ENCODE results near the gene UBN1.

UBN1 gene

GRCh38 chr16:4855804-4856203 lies 8.5 kb downstream of the UBN1 start:
- Histone ChIP-seq H3K36me3 (ENCODE audit: control insufficient read depth in 2 of 2, insufficient read depth in 1 of 2, low read length in 2 of 2) (peaks cover 24 to 76% of the 10 kb centered on the region in 2 experiments), H3K4me3 (ENCODE audit: low read depth, low read length) (no peak overlapping the region), H3K27ac (ENCODE audit: extremely low read depth, low read depth, low read length) (no peak overlapping the region), H3K4me1 (ENCODE audit: control insufficient read depth, insufficient read depth, low read length) (no peaks in the 10 kb centered on the region; the same call in 1 of the 2 replicates), H3K9me3 (ENCODE audit: control insufficient read depth, insufficient read depth, low read depth, low read length) (no peaks in the 10 kb centered on the region)
- ChIA-PET POLR2A (no interaction called here), CTCF (no interaction called here)
- TF ChIP-seq SCRT2 (tag by site-specific recombination; IDR thresholded peaks at IDR 0.05) = peak; percentile 60
- TF ChIP-seq ZNF549 (tag by site-specific recombination; IDR thresholded peaks at IDR 0.05) = no peak
- TF ChIP-seq PRDM10 (tag by site-specific recombination; IDR thresholded peaks at IDR 0.05) = peak; percentile 56

- H3K4me1 ChIP-seq (ENCODE audit: control insufficient read depth, insufficient read depth, low read length) = no peaks in the 10 kb centered on the region
- ChIA-PET POLR2A (no interaction called here), CTCF (no interaction called here)
- H3K9me3 ChIP-seq (ENCODE audit: control insufficient read depth, insufficient read depth, low read depth, low read length) = no peaks in the 10 kb centered on the region
- H3K4me3 ChIP-seq (ENCODE audit: low read depth, low read length) = no peak overlapping the region
- H3K36me3 ChIP-seq (ENCODE audit: control insufficient read depth in 2 of 2, insufficient read depth in 1 of 2, low read length in 2 of 2) = peaks cover 17 to 91% of the 10 kb centered on the region in 2 experiments
- no peak for TF ChIP-seq ZNF837 (tag by site-specific recombination; IDR thresholded peaks at IDR 0.05)
- TF ChIP-seq CTCF (tag by site-specific recombination; IDR thresholded peaks at IDR 0.05) = no peak
- no peak for TF ChIP-seq ZSCAN5A (tag by site-specific recombination; IDR thresholded peaks at IDR 0.05)
- no peak for TF ChIP-seq ZNF23 (tag by site-specific recombination; IDR thresholded peaks at IDR 0.05; ENCODE audit: borderline replicate concordance)
- no peak overlapping the region for H3K27ac ChIP-seq (ENCODE audit: extremely low read depth, low read depth, low read length)
Observed at GRCh38 chr16:4859190-4859899, 12.1 kb downstream of the UBN1 start.

GRCh38 chr16:4859900-4860255 lies 12.6 kb downstream of the UBN1 start:
- Histone ChIP-seq H3K4me3 (ENCODE audit: low read depth, low read length) (no peak overlapping the region), H3K9me3 (ENCODE audit: control insufficient read depth, insufficient read depth, low read depth, low read length) (no peaks in the 10 kb centered on the region), H3K4me1 (ENCODE audit: control insufficient read depth, insufficient read depth, low read length) (no peaks in the 10 kb centered on the region), H3K36me3 (ENCODE audit: control insufficient read depth in 2 of 2, insufficient read depth in 1 of 2, low read length in 2 of 2) (peaks cover 17 to 89% of the 10 kb centered on the region in 2 experiments), H3K27ac (ENCODE audit: extremely low read depth, low read depth, low read length) (no peak overlapping the region)
- TF ChIP-seq SCRT2 (tag by site-specific recombination; IDR thresholded peaks at IDR 0.05) (no peak), ZNF624 (tag by site-specific recombination; IDR thresholded peaks at IDR 0.05) (no peak), ZNF423 (tag by site-specific recombination; IDR thresholded peaks at IDR 0.05) (no peak), KLF8 (tag by site-specific recombination; IDR thresholded peaks at IDR 0.05) (no peak), ZNF654 (tag by site-specific recombination; IDR thresholded peaks at IDR 0.05; ENCODE audit: low read depth) (no peak), BCL11B (tag by site-specific recombination; IDR thresholded peaks at IDR 0.05; ENCODE audit: low read depth) (no peak), ZNF223 (tag by site-specific recombination; IDR thresholded peaks at IDR 0.05) (no peak), SALL2 (tag by site-specific recombination; IDR thresholded peaks at IDR 0.05; ENCODE audit: borderline replicate concordance) (no peak), ZNF664 (tag by site-specific recombination; IDR thresholded peaks at IDR 0.05) (no peak), ZNF645 (tag by site-specific recombination; IDR thresholded peaks at IDR 0.05) (no peak), ZNF26 (tag by site-specific recombination; IDR thresholded peaks at IDR 0.05) (no peak)
- POLR2A ChIA-PET = no interaction called here
- CTCF ChIA-PET = interaction anchor here (0.6 kb wide), 1 partner anchor 274 kb away, joined by 3 read pairs; no protein-coding TSS in a partner anchor

Measured in HEK293 (cell line).